ENCODE results near the gene SH3YL1.
"Not testable (repeated sequence)": the region's sequence is repeated elsewhere in the genome, so short reads cannot be mapped to it uniquely, and the experiment has no call there.

SH3YL1 gene

DNA sequence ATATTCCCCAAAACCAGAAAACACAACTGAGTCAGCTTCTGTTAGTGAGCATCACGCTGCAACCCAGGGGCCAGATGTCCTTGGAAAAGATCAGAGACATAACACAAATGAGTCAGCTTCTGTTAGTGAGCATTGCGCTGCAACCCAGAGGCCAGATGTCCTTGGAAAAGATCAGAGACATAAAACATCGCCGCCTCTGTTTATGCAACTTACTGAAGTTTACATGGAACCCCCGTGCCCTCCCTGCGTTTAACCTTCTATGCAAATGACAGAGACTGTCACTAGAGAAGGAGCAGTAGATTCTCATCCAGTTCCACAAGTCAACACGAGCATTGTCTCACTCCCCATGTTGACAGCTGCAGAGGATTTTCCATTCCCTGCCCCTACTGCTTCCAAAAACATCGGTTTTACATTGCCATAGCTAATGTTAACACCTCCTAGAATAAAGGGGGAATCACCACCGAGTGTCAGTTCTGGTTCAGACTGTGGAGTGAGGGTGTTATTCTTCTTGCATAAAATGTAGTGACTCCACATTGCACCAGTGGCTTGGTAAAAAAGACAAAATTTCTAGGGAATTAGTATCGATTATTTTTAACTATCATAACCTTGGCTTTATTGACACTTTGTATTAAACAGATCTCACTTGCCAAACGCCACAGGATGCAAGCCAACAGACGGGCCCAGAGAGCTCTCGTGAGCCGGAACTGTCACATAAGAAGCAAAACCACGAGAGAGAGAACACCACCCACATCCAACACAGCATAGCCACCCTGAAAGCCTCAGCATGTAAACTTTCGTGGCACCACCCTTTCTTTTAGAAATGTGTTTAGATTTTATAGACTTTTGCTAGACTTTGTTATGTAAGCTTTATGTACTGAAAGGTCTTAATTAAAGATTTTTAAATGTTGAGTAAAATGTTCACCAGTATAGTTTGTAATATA is 87.7 kb downstream of the SH3YL1 start:
- Histone ChIP-seq H3K27ac (no peak overlapping the region), H3K4me3 (no peak overlapping the region)
- no peak for DNase-seq (ENCODE audit: low spot score)
- TF ChIP-seq, protein P1, sequence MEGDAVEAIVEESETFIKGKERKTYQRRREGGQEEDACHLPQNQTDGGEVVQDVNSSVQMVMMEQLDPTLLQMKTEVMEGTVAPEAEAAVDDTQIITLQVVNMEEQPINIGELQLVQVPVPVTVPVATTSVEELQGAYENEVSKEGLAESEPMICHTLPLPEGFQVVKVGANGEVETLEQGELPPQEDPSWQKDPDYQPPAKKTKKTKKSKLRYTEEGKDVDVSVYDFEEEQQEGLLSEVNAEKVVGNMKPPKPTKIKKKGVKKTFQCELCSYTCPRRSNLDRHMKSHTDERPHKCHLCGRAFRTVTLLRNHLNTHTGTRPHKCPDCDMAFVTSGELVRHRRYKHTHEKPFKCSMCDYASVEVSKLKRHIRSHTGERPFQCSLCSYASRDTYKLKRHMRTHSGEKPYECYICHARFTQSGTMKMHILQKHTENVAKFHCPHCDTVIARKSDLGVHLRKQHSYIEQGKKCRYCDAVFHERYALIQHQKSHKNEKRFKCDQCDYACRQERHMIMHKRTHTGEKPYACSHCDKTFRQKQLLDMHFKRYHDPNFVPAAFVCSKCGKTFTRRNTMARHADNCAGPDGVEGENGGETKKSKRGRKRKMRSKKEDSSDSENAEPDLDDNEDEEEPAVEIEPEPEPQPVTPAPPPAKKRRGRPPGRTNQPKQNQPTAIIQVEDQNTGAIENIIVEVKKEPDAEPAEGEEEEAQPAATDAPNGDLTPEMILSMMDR (IDR thresholded peaks at IDR 0.05) = no peak

GRCh38 chr2:175161-175786 is 88.6 kb downstream of the SH3YL1 start:
- no peak for DNase-seq (ENCODE audit: low spot score)
- no peak overlapping the region for H3K4me3 ChIP-seq
- H3K27ac ChIP-seq = no peak overlapping the region
- TF ChIP-seq, protein P1 (IDR thresholded peaks at IDR 0.05) = no peak

GRCh38 chr2:172120-172519 is 91.7 kb downstream of the SH3YL1 start:
- not testable (repeated sequence) for H3K4me3 ChIP-seq; DNase-seq (ENCODE audit: low spot score); H3K27ac ChIP-seq
- TF ChIP-seq, protein P1 (IDR thresholded peaks at IDR 0.05) = peak; percentile 40

GRCh38 chr2:169741-170140 is 94.1 kb downstream of the SH3YL1 start:
- Histone ChIP-seq H3K27ac (no peak overlapping the region), H3K4me3 (no peak overlapping the region)
- TF ChIP-seq, protein P1 (IDR thresholded peaks at IDR 0.05) = no peak
- DNase-seq (ENCODE audit: low spot score) = no peak
